GM06990 (cell line): ENCODE measurements around the gene KIF6.

ENCODE experiments used
- DNase-seq: peaks from one replicate; pipeline ENCODE4 v3.0.0-alpha.2; 2011; ENCODE audit not compliant: insufficient read length; ENCODE audit errors: extremely low read depth
- H3K27me3 ChIP-seq: replicated peaks from 2 replicates; pipeline ENCODE4 v1.6.0; 2011; ENCODE audit warnings: low read length; ENCODE audit not compliant: control insufficient read depth, insufficient read depth
- H3K36me3 ChIP-seq: 2 replicates; pipeline ENCODE4 v1.5.1; 2011; ENCODE audit warnings: low read length; ENCODE audit not compliant: control insufficient read depth, insufficient read depth
- H3K4me3 ChIP-seq: replicated peaks from 2 replicates; pipeline ENCODE4 v1.5.1; 2011; ENCODE audit warnings: low read depth, mild to moderate bottlenecking, control low read depth, low read length
- TF ChIP-seq, protein P1 (sequence below): IDR thresholded peaks from 2 replicates; pipeline ENCODE4 v1.5.1; 2011; ENCODE audit warnings: low read length, control low read depth, mild to moderate bottlenecking, inconsistent platforms; ENCODE audit not compliant: insufficient read depth, poor library complexity, severe bottlenecking

KIF6 gene

DNA sequence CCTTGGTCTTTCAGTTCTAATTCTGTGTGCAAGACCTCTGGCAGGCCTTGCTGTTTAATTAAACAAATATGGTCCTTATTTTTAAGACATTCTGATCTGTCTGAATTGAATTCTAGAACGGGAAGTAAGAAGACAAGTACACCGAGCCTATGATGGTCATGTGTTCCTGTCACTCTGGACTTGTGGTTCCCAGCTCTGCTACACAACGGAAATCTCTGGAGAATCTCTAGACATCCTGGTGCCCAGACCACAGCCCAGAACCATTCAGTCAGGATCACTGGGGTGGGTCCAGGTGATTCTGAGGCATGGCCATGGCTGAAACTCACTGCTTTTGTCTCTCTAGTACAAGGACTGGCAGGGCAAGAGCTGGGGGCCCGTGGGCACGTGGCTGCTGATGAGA lies 386.8 kb downstream of the KIF6 start:
- Histone ChIP-seq H3K36me3 (no peaks in the 10 kb centered on the region), H3K27me3 (0 out of 2 replicates have a peak, but pooled peaks cover 1% of the 10 kb centered on the region), H3K4me3 (no peak overlapping the region)
- no peak for DNase-seq
- TF ChIP-seq, protein P1, sequence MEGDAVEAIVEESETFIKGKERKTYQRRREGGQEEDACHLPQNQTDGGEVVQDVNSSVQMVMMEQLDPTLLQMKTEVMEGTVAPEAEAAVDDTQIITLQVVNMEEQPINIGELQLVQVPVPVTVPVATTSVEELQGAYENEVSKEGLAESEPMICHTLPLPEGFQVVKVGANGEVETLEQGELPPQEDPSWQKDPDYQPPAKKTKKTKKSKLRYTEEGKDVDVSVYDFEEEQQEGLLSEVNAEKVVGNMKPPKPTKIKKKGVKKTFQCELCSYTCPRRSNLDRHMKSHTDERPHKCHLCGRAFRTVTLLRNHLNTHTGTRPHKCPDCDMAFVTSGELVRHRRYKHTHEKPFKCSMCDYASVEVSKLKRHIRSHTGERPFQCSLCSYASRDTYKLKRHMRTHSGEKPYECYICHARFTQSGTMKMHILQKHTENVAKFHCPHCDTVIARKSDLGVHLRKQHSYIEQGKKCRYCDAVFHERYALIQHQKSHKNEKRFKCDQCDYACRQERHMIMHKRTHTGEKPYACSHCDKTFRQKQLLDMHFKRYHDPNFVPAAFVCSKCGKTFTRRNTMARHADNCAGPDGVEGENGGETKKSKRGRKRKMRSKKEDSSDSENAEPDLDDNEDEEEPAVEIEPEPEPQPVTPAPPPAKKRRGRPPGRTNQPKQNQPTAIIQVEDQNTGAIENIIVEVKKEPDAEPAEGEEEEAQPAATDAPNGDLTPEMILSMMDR = no peak

DNA sequence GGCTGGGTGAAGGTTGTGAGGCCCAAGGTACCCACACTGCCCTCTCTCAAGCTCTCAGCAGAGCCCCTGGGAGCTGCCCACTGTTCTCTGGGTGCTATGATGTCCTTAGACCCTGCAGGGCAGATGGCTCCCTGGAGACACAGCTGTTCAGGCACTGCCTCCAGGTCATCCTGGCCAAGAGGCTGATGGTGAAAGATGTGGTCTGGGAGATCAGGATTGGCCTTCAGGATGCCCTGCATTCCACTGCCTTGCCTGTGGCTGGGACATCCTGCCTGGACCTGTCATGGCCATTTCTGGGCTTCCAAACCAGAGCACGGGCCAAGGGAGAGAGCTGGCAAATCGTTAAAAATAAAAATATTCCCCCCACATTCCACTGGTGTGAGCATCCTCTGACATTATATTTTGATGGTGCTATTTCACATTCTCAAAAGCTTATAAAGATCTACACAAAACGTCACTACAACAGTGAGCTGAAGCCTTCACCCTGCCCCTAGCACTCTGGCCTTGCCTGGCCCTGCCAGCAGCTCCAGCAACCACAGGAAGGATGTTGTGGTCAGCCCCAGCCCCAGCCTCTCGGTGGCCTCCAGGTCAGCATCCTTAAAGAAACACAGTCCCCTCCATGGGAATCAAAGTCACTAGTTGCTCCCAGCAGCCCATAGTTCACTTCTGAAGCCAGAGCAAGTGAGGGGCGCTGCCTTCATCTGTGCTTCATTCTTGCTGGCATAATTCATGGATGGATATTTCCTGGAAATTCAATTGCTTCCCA lies 389.2 kb downstream of the KIF6 start:
- H3K36me3 ChIP-seq = no peaks in the 10 kb centered on the region
- TF ChIP-seq, protein P1 = no peak
- H3K27me3 ChIP-seq = no peaks in the 10 kb centered on the region
- DNase-seq = no peak
- H3K4me3 ChIP-seq = no peak overlapping the region

DNA sequence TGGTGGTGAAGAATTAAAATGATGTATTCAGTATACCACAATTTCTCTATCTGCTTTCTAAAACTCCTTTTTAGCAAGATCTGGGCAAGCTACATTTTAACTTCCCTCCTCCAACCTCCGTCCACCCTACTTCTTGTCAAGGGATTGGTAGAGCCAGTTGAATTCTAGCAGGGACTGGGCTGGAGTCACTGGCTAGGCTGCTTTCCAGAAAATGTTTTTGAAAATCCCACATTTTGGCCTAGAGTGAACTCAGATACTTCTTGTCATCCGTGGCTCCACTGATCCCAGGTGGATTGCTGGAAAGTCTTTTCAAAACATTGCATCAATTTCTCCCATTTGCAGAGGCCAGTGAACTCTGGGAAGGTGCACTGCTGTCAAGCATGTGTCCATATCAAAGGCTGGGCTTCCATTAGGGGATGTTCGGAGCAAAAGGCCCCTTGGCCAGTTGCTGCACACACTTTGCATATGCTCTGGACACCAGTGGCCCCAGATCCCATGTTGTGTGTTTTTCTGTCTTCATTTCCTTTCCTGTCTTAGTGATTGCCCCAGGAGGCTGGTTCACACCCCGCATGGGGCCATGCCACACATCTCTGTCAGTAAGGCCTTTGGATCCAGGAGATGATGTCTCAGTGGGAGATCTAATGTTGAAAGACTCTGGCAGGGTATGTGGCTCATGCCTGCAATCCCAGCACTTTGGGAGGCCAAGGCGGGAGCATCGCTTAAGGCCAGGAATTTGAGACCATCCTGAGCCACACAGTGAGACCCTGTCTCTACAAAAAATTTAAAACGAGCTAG lies 391.4 kb downstream of the KIF6 start:
- H3K36me3 ChIP-seq = no peaks in the 10 kb centered on the region
- no peaks in the 10 kb centered on the region for H3K27me3 ChIP-seq
- no peak overlapping the region for H3K4me3 ChIP-seq
- no peak for DNase-seq
- TF ChIP-seq, protein P1 = no peak

DNA sequence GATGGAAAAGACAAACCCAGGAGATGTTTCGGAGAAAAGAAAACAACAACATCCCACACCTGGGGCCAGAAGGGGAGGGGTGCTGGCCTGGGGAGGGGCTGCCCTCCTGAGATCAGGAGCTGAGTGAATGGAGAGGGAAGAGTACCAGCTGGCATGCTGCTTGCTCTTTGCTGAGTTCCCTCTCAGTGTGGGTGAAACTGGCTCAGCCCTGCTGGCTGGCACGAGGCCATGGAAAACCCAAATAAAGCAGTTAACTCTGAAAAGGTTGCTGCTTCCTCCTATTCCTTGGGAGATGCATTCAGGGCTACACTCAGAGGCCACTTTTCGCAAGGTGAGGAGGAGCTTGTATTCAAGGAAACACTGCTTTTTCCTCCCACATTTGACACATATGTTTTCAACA lies 394.7 kb downstream of the KIF6 start:
- DNase-seq = no peak
- no peak overlapping the region for H3K4me3 ChIP-seq
- H3K27me3 ChIP-seq = no peaks in the 10 kb centered on the region; the same call in 1 of the 2 replicates
- H3K36me3 ChIP-seq = no peaks in the 10 kb centered on the region
- TF ChIP-seq, protein P1 = no peak

GRCh38 chr6:39330057-39330456 lies 395.2 kb downstream of the KIF6 start:
- Histone ChIP-seq H3K36me3 (no peaks in the 10 kb centered on the region), H3K4me3 (no peak overlapping the region), H3K27me3 (no peaks in the 10 kb centered on the region; the same call in 1 of the 2 replicates)
- TF ChIP-seq, protein P1 = no peak
- no peak for DNase-seq
